Trophoblast cell (in vitro differentiated cells and primary cell): ENCODE data around the gene SELENOI.
"Not testable (repeated sequence)": the region's sequence is repeated elsewhere in the genome, so short reads cannot be mapped to it uniquely, and the experiment has no call there.

ENCODE experiments used
- DNase-seq, 2 donors: peaks; one replicate each; pipeline ENCODE4 v3.0.0-alpha.2; 2016
- H2AFZ ChIP-seq: 2 replicates; pipeline ENCODE4 v1.6.1; 2013; ENCODE audit warnings: low read length, moderate library complexity, mild to moderate bottlenecking; ENCODE audit not compliant: insufficient read depth, poor library complexity
- H2AK5ac ChIP-seq: 2 replicates; pipeline ENCODE4 v1.6.1; 2013; ENCODE audit warnings: mild to moderate bottlenecking, low read length
- H2BK120ac ChIP-seq: 2 replicates; pipeline ENCODE4 v1.6.1; 2013; ENCODE audit warnings: low read length, mild to moderate bottlenecking, moderate library complexity; ENCODE audit not compliant: insufficient read depth, poor library complexity
- H2BK12ac ChIP-seq: 2 replicates; pipeline ENCODE4 v1.6.1; 2013; ENCODE audit warnings: mild to moderate bottlenecking, low read length, moderate library complexity
- H2BK5ac ChIP-seq: 2 replicates; pipeline ENCODE4 v1.6.1; 2013; ENCODE audit warnings: low read length, low read depth, moderate library complexity, mild to moderate bottlenecking; ENCODE audit not compliant: poor library complexity
- H3K14ac ChIP-seq: 2 replicates; pipeline ENCODE4 v1.6.1; 2013; ENCODE audit warnings: mild to moderate bottlenecking, low read length
- H3K18ac ChIP-seq: 2 replicates; pipeline ENCODE4 v1.6.1; 2013; ENCODE audit warnings: mild to moderate bottlenecking, low read length
- H3K23ac ChIP-seq: 2 replicates; pipeline ENCODE4 v1.6.1; 2013; ENCODE audit warnings: low read length
- H3K27ac ChIP-seq: 2 replicates; pipeline ENCODE4 v1.5.1; 2013; ENCODE audit warnings: low read depth, mild to moderate bottlenecking, inconsistent platforms, low read length, moderate library complexity
- H3K27me3 ChIP-seq: 2 replicates; pipeline ENCODE4 v1.6.1; 2013; ENCODE audit warnings: inconsistent platforms, mild to moderate bottlenecking, low read length, moderate library complexity; ENCODE audit not compliant: insufficient read depth
- H3K36me3 ChIP-seq, 2 experiments: 1 replicate in 1 of 2; 2 replicates in 1 of 2; pipeline ENCODE4 v1.6.1; 2013; ENCODE audit warnings: low read length in 2 of 2, mild to moderate bottlenecking in 2 of 2, moderate library complexity in 1 of 2; ENCODE audit not compliant: insufficient read depth in 2 of 2, control insufficient read depth in 1 of 2
- H3K4ac ChIP-seq: 2 replicates; pipeline ENCODE4 v1.6.1; 2013; ENCODE audit warnings: low read depth, mild to moderate bottlenecking, low read length, moderate library complexity
- H3K4me1 ChIP-seq, 2 experiments: 1 replicate in 1 of 2; 2 replicates in 1 of 2; pipeline ENCODE4 v1.6.1; 2013; ENCODE audit warnings: low read length in 2 of 2, mild to moderate bottlenecking in 2 of 2, moderate library complexity in 1 of 2; ENCODE audit not compliant: insufficient read depth in 2 of 2, control insufficient read depth in 1 of 2
- H3K4me2 ChIP-seq: 2 replicates; pipeline ENCODE4 v1.6.1; 2013; ENCODE audit warnings: inconsistent platforms, mild to moderate bottlenecking, low read length, moderate library complexity
- H3K4me3 ChIP-seq: 2 replicates; pipeline ENCODE4 v1.5.1; 2013; ENCODE audit warnings: mild to moderate bottlenecking, low read depth, low read length, inconsistent platforms
- H3K79me1 ChIP-seq: one replicate; pipeline ENCODE4 v1.6.1; 2013; ENCODE audit warnings: low read length
- H3K79me2 ChIP-seq: 2 replicates; pipeline ENCODE4 v1.6.1; 2013; ENCODE audit warnings: low read length, mild to moderate bottlenecking; ENCODE audit not compliant: control insufficient read depth, insufficient read depth, poor library complexity
- H3K9ac ChIP-seq: 2 replicates; pipeline ENCODE4 v1.6.1; 2013; ENCODE audit warnings: mild to moderate bottlenecking, low read length
- H3K9me3 ChIP-seq: 2 replicates; pipeline ENCODE4 v1.6.1; 2013; ENCODE audit warnings: low read depth, mild to moderate bottlenecking, control low read depth, inconsistent platforms, low read length; ENCODE audit not compliant: insufficient read depth
- H4K12ac ChIP-seq: 2 replicates; pipeline ENCODE4 v1.6.1; 2013; ENCODE audit warnings: low read depth, mild to moderate bottlenecking, low read length, moderate library complexity
- H4K8ac ChIP-seq: 2 replicates; pipeline ENCODE4 v1.6.1; 2013; ENCODE audit warnings: low read depth, mild to moderate bottlenecking, low read length, moderate library complexity
- H4K91ac ChIP-seq: one replicate; pipeline ENCODE4 v1.6.1; 2013; ENCODE audit warnings: low read depth, mild to moderate bottlenecking, low read length, moderate library complexity
- WGBS: extraction: QIAGEN DNeasy Blood & Tissue Kit; methylation state at CpG from one replicate; pipeline ENCODE4 v1.1.7; 2013; ENCODE audit warnings: missing lambda C conversion rate; ENCODE audit not compliant: insufficient read length, insufficient coverage; ENCODE audit errors: extremely low coverage; 5-methylcytosine and 5-hydroxymethylcytosine counted together

The SELENOI gene

DNA sequence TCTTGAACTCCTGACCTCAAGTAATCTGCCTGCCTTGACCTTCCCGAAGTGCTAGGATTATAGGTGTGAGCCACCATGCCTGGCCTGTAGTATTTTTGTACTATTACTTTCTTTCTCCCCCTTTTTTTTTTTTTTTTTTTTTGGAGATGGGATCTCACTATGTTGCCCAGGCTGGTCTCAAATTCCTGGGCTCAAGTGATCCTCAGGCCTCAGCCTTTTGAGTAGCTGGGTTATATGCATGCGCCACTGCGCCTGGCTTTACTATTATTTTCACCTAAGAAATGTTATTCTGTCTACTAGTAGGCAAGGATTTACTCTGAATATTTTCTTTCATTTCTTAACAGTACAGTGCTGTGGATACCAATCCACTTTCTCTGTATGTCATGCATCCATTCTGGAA is 18.0 kb downstream of the SELENOI start:
- no peak overlapping the region for H3K9ac ChIP-seq
- no peak overlapping the region for H3K23ac ChIP-seq
- H3K4me3 ChIP-seq = no peak overlapping the region
- H3K9me3 ChIP-seq = no peaks in the 10 kb centered on the region
- H4K12ac ChIP-seq = no peak overlapping the region
- H3K4me1 ChIP-seq = no peaks in the 10 kb centered on the region
- H2BK5ac ChIP-seq = no peak overlapping the region
- H4K8ac ChIP-seq = no peak overlapping the region
- WGBS = no CpG with 5 or more reads among the region's 3 CpGs
- no peak for DNase-seq
- no peak overlapping the region for H2BK120ac ChIP-seq
- no peak overlapping the region for H3K4me2 ChIP-seq
- no peak overlapping the region for H2AK5ac ChIP-seq
- H3K4ac ChIP-seq = no peak overlapping the region
- no peak overlapping the region for H3K14ac ChIP-seq
- no peak overlapping the region for H4K91ac ChIP-seq
- peaks cover 2 to 3% of the 10 kb centered on the region in 2 experiments for H3K36me3 ChIP-seq
- no peak overlapping the region for H2AFZ ChIP-seq
- no peak overlapping the region for H3K18ac ChIP-seq
- H3K79me2 ChIP-seq = no peaks in the 10 kb centered on the region
- H2BK12ac ChIP-seq = no peak overlapping the region
- no peak overlapping the region for H3K27ac ChIP-seq
- H3K27me3 ChIP-seq = no peaks in the 10 kb centered on the region
- H3K79me1 ChIP-seq = no peaks in the 10 kb centered on the region

DNA sequence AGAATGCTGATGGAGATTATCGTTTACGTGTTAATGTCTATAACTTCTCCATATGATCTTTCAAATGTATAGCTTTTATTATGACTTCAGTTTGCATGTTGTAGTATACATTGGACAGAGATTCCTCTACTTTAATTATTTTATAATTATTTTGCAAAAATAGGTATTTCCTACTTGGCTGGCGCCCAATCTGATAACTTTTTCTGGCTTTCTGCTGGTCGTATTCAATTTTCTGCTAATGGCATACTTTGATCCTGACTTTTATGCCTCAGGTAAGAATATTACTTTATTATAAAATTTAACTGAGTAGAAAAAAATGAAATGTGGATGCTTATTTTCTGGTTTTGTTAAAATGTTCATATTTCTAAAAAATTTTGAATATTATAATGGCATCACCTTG is 18.7 kb downstream of the SELENOI start:
- Histone ChIP-seq H3K27me3 (no peaks in the 10 kb centered on the region), H3K14ac (no peak overlapping the region), H2AK5ac (no peak overlapping the region), H2AFZ (no peak overlapping the region), H3K79me1 (no peaks in the 10 kb centered on the region), H2BK5ac (no peak overlapping the region), H4K8ac (no peak overlapping the region), H3K36me3 (peaks cover 2 to 3% of the 10 kb centered on the region in 2 experiments), H3K27ac (no peak overlapping the region), H3K4me3 (no peak overlapping the region), H3K4me1 (no peaks in the 10 kb centered on the region), H3K18ac (no peak overlapping the region), H4K12ac (no peak overlapping the region), H3K9ac (no peak overlapping the region), H3K4me2 (no peak overlapping the region), H3K79me2 (no peaks in the 10 kb centered on the region), H3K9me3 (no peaks in the 10 kb centered on the region), H3K23ac (no peak overlapping the region), H2BK12ac (no peak overlapping the region), H2BK120ac (no peak overlapping the region), H4K91ac (no peak overlapping the region), H3K4ac (no peak overlapping the region)
- no CpG with 5 or more reads among the region's 4 CpGs for WGBS
- no peak for DNase-seq

DNA sequence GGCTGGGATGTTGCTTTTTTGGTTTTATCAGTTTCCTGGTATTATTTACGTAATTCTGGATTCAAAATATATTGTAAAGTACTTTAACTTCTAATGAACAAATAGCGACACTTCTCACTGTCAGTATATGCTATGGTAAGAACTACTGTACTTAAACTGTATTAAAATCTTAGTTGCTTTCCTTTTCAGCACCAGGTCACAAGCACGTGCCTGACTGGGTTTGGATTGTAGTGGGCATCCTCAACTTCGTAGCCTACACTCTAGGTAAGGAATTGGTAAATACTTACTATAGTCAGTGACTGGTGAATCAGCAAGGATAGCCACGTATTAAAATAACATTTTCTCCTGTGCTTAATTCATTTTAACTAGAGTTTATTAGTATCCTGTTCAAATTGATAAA is 21.0 kb downstream of the SELENOI start:
- WGBS = no CpG with 5 or more reads among the region's 5 CpGs
- no peak overlapping the region for H2BK12ac ChIP-seq
- H3K23ac ChIP-seq = no peak overlapping the region
- H4K12ac ChIP-seq = no peak overlapping the region
- H3K4me2 ChIP-seq = no peak overlapping the region
- H2AFZ ChIP-seq = no peak overlapping the region
- H4K8ac ChIP-seq = no peak overlapping the region
- H3K27ac ChIP-seq = no peak overlapping the region
- H3K14ac ChIP-seq = no peak overlapping the region
- no peak for DNase-seq
- H3K4ac ChIP-seq = no peak overlapping the region
- H3K79me1 ChIP-seq = no peaks in the 10 kb centered on the region
- H2BK5ac ChIP-seq = no peak overlapping the region
- H3K36me3 ChIP-seq = peaks cover 2 to 3% of the 10 kb centered on the region in 2 experiments
- H2BK120ac ChIP-seq = no peak overlapping the region
- H3K18ac ChIP-seq = no peak overlapping the region
- H3K9ac ChIP-seq = no peak overlapping the region
- no peak overlapping the region for H3K4me3 ChIP-seq
- no peak overlapping the region for H2AK5ac ChIP-seq
- no peaks in the 10 kb centered on the region for H3K4me1 ChIP-seq
- H3K79me2 ChIP-seq = no peaks in the 10 kb centered on the region
- no peak overlapping the region for H4K91ac ChIP-seq
- no peaks in the 10 kb centered on the region for H3K9me3 ChIP-seq
- H3K27me3 ChIP-seq = no peaks in the 10 kb centered on the region

DNA sequence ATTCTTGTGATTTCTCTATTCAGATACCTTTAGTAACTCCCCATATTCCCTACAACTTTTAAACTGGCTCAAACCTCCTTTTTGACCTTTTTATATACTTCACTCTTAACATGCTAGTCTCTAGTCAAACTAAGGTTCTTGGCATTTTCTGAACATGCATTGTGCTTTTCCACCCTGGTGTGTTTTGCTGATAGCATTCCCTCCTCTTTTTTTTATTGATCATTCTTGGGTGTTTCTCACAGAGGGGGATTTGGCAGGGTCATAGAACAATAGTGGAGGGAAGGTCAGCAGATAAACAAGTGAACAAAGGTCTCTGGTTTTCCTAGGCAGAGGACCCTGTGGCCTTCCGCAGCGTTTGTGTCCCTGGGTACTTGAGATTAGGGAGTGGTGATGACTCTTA is 23.7 kb downstream of the SELENOI start:
- H3K27me3 ChIP-seq, H3K4me2 ChIP-seq, H4K8ac ChIP-seq, H4K12ac ChIP-seq, H4K91ac ChIP-seq, H3K4me1 ChIP-seq, H3K23ac ChIP-seq, H2BK5ac ChIP-seq, H3K9ac ChIP-seq, DNase-seq, H3K4me3 ChIP-seq, H2BK120ac ChIP-seq, H3K18ac ChIP-seq, H2AFZ ChIP-seq, H2AK5ac ChIP-seq, H3K27ac ChIP-seq, H3K79me2 ChIP-seq, H3K36me3 ChIP-seq, H3K9me3 ChIP-seq, H3K79me1 ChIP-seq, H3K14ac ChIP-seq, H3K4ac ChIP-seq, H2BK12ac ChIP-seq: not testable (repeated sequence)
- WGBS = no CpG with 5 or more reads among the region's 2 CpGs
